GM18861 (cell line): ENCODE results near the gene KDM5B.
"Not testable (repeated sequence)": the region's sequence is repeated elsewhere in the genome, so short reads cannot be mapped to it uniquely, and the experiment has no call there.

Experiments
- ATAC-seq: cut with Tn5 transposase; IDR thresholded peaks from one replicate; pipeline ENCODE4 v1.9.1; 2021; ENCODE audit not compliant: unreplicated experiment

KDM5B gene

GRCh38 chr1:202714202-202714601 lies 94.0 kb downstream of the KDM5B start:
- not testable (repeated sequence) for ATAC-seq

DNA sequence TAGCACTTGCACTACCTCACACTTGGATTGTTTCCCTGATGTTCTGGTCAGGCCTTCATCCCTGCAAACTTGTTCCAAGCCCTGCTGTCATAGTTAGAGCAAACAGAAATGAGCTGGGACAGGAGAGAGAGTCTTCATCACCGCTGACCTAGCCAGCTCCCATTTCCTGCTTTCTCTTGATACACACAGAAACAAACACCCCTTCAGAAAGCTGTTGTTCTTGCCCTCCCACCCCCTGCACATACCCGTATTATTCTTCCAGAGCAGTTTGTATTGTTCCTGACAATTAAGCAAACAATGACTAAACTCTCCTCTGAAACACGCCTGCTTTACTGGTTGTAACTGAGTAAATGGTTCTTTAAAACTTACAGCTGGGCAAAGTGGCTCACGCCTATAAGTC lies 95.1 kb downstream of the KDM5B start:
- no peak for ATAC-seq

GRCh38 chr1:202711949-202712635 lies 96.1 kb downstream of the KDM5B start:
- ATAC-seq: no peak

DNA sequence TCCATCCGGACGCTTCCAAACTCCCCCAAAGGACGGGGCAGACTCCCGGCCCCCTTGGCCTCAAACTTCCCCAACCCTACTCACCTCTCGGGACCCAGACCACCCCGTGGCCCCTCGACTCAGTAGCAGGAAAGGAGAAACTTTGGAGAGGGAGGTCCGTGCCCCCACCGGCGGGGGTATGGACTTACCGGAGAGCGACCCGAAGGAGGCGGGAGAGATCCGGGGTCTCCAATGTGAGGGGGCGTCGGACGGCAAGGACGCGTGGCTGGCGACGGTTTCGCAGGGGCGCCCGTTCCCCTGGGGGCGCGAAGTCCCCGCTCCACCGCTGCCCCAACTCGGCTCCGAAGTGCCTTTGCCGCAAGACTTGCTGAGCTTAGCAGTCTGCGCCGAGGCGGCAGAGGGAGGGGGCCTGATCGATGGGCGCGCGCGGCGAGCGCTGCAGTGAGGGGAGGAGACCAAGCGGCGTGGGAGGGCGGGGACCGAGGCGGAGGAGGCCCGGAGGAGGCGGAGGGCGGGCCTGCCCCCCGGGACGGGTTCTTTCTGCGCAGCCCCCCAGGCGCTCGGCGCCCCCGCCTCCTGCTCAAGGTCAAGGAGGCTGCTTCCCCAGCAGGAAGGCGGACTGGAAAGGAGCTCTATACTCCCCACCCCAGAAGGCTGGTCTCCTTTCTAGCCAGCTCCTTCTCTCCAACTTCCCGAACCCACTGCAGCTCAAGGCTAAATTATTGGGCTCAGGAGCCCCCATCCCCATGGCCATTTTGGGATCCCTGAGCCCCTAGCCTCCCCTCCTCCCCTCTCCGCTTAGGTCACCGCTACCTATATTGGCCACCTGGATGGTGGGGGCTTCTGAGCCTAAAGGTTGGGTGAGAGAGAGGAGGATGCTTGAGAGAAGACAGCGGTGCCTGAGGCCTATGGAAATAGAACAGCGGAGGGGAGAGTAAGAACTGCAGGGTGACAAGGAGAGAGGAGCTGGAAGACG lies 97.9 kb downstream of the KDM5B start, which contains the start of gene SYT2:
Gene SYT2 (minus strand): TSS at position 385 of the 976 bp plus-strand sequence. CDS start 104,682 bp downstream, outside the sequence.
- no peak for ATAC-seq

GRCh38 chr1:202709276-202710041 lies 98.8 kb downstream of the KDM5B start:
- no peak for ATAC-seq

DNA sequence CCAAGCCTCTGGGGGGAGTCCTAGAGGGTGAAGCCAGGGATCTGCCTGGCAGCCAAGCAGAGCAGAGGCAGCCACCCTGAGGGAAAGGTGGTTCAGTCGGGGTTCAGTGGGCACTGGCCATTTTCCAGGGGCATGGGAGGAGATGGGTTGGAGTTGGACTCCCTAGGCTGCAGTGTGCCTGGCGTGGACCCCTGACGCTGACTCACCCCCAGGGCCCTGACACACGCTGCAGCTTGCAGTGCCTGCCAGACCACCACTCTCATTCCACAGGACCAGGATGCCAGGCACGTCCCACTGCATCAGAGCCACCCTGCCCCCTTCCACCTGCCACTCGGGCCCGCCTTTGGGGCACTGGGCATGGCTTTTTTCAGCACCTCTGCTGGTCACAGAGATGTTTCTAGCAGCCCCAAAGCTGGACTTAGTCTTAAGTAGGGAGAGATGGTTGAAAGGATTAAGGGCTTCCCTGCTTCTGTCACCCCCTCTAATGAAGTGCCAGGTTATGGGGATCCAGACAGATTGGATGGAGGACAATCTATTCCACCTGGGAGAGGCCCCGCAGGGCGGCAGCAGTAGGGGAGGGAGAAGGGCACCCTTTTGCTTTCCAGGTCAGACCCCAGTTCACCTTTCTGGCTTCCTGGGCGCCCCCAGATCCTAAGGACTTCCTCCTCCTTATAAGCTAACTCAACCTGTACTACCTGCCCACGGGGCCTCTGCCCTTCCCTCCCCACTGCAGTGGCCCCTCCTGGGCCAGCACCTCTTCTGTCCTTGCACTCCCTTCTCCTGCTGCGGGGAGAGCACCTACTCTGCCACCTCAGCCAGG lies 99.6 kb downstream of the KDM5B start:
- ATAC-seq: no peak

GRCh38 chr1:202706851-202707250 lies 101.4 kb downstream of the KDM5B start:
- ATAC-seq: no peak

GRCh38 chr1:202704601-202705000 lies 103.6 kb downstream of the KDM5B start:
- no peak for ATAC-seq

- no peak for ATAC-seq
Observed at GRCh38 chr1:202703191-202703590, 105.0 kb downstream of the KDM5B start.

GRCh38 chr1:202702088-202702487 lies 106.1 kb downstream of the KDM5B start:
- no peak for ATAC-seq

- no peak for ATAC-seq
Observed at GRCh38 chr1:202701200-202701599, 107.0 kb downstream of the KDM5B start.

DNA sequence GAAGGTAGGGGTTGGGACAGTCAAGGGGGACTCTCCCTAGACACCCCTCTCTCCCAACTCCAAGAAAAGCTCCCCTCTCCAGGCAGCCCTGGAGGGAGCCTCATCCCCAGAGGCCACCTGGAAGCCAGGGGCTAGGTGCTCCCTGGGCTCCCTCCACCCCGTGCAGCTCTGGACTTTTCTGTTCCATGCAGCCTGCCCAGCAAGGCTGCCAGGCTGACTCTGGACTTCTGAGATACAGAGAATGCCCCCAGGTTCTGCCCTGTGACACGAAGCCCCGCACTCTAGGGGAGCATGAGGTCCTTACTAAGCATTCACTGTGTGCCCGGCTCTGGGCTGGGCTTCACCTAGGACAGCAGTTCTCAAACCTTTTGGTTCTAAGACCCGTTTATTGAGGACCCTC lies 108.2 kb downstream of the KDM5B start:
- no peak for ATAC-seq

GRCh38 chr1:202698276-202698675 lies 109.9 kb downstream of the KDM5B start:
- ATAC-seq: no peak

DNA sequence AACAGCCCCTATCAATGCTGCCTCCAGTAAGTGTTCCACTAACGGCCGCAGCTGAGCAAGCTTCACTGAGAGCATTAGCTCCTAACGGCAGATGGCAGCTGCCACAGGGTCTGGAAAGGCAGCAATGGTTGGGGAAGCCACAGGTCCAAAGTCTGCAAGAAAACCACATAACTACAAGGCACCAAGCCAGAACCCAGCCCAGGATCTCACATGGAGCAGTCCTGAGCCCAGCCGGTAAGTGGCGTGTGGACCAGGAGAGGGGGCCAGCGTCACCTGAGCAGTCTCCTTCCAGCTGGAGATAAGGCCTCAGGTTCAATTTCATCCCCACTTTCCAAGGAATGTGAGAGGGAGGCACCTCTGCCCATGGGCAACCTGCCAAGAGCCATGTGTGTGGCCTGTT lies 111.2 kb downstream of the KDM5B start:
- ATAC-seq: no peak

DNA sequence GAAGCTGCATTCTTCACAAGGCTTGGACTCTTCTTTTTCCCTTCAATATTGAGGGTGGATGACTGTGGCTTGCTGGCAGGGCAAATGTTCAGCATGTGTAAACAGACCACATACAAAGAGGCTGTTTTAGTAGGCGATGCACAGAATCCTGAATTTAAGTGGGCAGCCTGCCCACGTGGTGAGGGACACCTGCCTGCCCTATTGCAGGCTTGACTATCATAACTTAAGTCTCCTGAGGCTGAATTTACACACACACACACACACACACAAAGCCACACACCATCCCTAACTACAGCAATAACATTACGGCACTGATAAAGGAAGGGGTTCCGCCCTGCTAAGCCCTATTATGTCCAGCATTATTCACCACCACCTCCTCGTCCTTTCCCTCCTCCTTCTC lies 113.9 kb downstream of the KDM5B start:
- no peak for ATAC-seq

GRCh38 chr1:202692959-202693555 lies 115.2 kb downstream of the KDM5B start:
- no peak for ATAC-seq

DNA sequence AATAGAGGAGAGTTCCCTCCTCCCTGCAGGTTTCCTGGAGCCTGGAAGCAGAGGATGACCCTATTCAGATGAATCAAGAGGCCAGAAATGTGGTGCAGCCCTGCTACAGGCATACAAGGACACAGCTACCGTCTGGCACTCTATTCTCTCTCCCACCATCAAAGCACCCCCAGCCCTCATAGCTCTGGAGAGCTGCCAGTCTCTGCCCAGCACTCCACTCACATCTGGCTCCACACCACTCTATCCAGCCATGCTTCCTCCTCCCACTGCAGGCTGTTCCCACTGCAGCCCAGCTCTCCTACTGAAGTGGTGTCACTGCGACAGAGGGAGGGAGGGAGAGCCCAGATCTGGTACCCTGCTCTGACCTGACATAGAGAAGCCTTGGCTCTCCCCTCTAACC lies 116.4 kb downstream of the KDM5B start:
- no peak for ATAC-seq

- ATAC-seq: no peak
Observed at GRCh38 chr1:202689493-202690342, 118.5 kb downstream of the KDM5B start.

- no peak for ATAC-seq
Observed at GRCh38 chr1:202689082-202689481, 119.1 kb downstream of the KDM5B start.
